Brain microvascular endothelial cell (primary cell): Measurements from ENCODE around the gene LCORL.

ENCODE experiments used
- DNase-seq: peaks from one replicate; pipeline ENCODE4 v3.0.0-alpha.2; 2020
- H3K27ac ChIP-seq: fragments of 250-450 bp; sonication (Bioruptor Pico); 2 replicates; pipeline ENCODE4 v1.5.1; 2020; ENCODE audit warnings: mild to moderate bottlenecking, moderate library complexity
- H3K27me3 ChIP-seq: fragments of 250-450 bp; sonication (Bioruptor Pico); replicated peaks from 2 replicates; pipeline ENCODE4 v1.5.1; 2020; ENCODE audit warnings: mild to moderate bottlenecking
- H3K36me3 ChIP-seq: fragments of 250-450 bp; sonication (Bioruptor Pico); replicated peaks from 2 replicates; pipeline ENCODE4 v1.5.1; 2020; ENCODE audit warnings: mild to moderate bottlenecking
- H3K4me3 ChIP-seq: 2 replicates; pipeline ENCODE4 v1.5.1; 2011; ENCODE audit warnings: low read depth, mild to moderate bottlenecking, control low read depth, low read length, moderate library complexity
- CTCF ChIP-seq: IDR thresholded peaks from 2 replicates; pipeline ENCODE4 v1.5.1; 2011; ENCODE audit warnings: low read depth, mild to moderate bottlenecking, moderate library complexity, low read length, control low read depth, inconsistent platforms; ENCODE audit errors: missing control alignments
- in situ Hi-C: cut with HindIII; loops from 2 replicates; pipeline ENCODE4 v1.10.0; 2017; ENCODE audit warnings: low sequenced_read_pairs, low pct_ligation_motif_present

The LCORL gene

GRCh38 chr4:18056030-18056429, 34.5 kb upstream of the LCORL start:
- Histone ChIP-seq H3K4me3 (no peak overlapping the region), H3K27ac (no peak overlapping the region), H3K27me3 (no peaks in the 10 kb centered on the region), H3K36me3 (no peaks in the 10 kb centered on the region)
- in situ Hi-C loops = no loop called here
- DNase-seq = no peak
- no peak for TF ChIP-seq CTCF

GRCh38 chr4:18052158-18052557, 30.6 kb upstream of the LCORL start:
- TF ChIP-seq CTCF = no peak
- Histone ChIP-seq H3K27ac (no peak overlapping the region), H3K27me3 (no peaks in the 10 kb centered on the region), H3K36me3 (no peaks in the 10 kb centered on the region), H3K4me3 (no peak overlapping the region)
- no peak for DNase-seq
- in situ Hi-C loops = no loop called here

- Histone ChIP-seq H3K27me3 (no peaks in the 10 kb centered on the region), H3K36me3 (no peaks in the 10 kb centered on the region), H3K4me3 (no peak overlapping the region), H3K27ac (no peak overlapping the region)
- no peak for TF ChIP-seq CTCF
- DNase-seq = no peak
- in situ Hi-C loops = no loop called here
Observed at GRCh38 chr4:18051281-18051680, 29.7 kb upstream of the LCORL start.

GRCh38 chr4:18050448-18050847, 28.9 kb upstream of the LCORL start:
- TF ChIP-seq CTCF = no peak
- no peak overlapping the region for H3K4me3 ChIP-seq
- H3K36me3 ChIP-seq = no peaks in the 10 kb centered on the region
- in situ Hi-C loops = no loop called here
- H3K27ac ChIP-seq = no peak overlapping the region
- DNase-seq = no peak
- no peaks in the 10 kb centered on the region for H3K27me3 ChIP-seq

- no peak for TF ChIP-seq CTCF
- peak; percentile 4 for DNase-seq
- no peak overlapping the region for H3K27ac ChIP-seq
- no peaks in the 10 kb centered on the region for H3K27me3 ChIP-seq
- H3K36me3 ChIP-seq = no peaks in the 10 kb centered on the region
- in situ Hi-C loops = no loop called here
- H3K4me3 ChIP-seq = no peak overlapping the region
Observed at GRCh38 chr4:18049446-18049845, 27.9 kb upstream of the LCORL start.

GRCh38 chr4:18042754-18043153, 21.2 kb upstream of the LCORL start:
- Histone ChIP-seq H3K4me3 (no peak overlapping the region), H3K27ac (no peak overlapping the region), H3K36me3 (no peaks in the 10 kb centered on the region), H3K27me3 (no peaks in the 10 kb centered on the region)
- DNase-seq = no peak
- in situ Hi-C loops = no loop called here
- TF ChIP-seq CTCF = peak; percentile 34
